Measurements from ENCODE around the gene PLA2G2C.
"Not testable (repeated sequence)": the region's sequence is repeated elsewhere in the genome, so short reads cannot be mapped to it uniquely, and the experiment has no call there.

PLA2G2C gene

DNA sequence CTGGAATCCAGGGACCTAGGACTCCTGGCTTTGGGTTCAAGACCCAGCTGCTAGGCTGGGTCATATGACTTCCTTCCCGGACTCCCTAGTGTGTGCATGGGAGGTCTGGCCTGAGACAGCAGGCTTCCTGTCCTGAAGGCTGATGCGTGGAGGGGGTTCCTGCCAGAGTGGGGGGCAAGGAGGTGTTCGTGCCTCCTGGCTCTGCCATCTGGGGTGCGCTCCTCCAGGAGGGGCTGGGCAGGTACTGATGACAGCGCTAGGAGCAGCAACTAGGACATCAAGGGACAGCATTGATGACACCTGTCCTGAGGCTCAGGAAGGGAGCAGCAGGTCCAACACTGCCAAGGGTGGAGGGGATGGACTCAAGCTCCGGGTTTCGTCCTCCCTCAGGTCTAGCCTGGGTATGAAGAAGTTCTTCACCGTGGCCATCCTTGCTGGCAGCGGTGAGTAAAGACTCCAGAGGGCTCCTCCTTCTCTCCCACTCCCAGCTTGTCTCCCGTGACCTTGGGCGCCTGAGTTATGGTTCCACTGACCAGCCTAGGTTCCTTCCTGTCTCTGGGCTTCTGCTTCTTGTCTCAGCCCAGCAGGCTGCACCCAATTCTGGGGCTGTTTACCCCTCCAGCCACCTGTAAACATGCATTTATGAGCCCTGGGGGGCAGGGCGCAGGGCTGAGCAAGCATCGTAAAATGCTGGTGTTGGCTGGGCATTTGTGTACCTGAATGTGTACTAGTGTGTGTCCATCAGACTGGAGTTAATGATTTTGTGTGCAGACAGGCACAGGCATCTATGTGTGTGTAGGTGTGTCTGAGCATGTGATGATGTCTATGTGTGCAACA lies 46.3 kb downstream of the PLA2G2C start:
- TF ChIP-seq, protein P1, sequence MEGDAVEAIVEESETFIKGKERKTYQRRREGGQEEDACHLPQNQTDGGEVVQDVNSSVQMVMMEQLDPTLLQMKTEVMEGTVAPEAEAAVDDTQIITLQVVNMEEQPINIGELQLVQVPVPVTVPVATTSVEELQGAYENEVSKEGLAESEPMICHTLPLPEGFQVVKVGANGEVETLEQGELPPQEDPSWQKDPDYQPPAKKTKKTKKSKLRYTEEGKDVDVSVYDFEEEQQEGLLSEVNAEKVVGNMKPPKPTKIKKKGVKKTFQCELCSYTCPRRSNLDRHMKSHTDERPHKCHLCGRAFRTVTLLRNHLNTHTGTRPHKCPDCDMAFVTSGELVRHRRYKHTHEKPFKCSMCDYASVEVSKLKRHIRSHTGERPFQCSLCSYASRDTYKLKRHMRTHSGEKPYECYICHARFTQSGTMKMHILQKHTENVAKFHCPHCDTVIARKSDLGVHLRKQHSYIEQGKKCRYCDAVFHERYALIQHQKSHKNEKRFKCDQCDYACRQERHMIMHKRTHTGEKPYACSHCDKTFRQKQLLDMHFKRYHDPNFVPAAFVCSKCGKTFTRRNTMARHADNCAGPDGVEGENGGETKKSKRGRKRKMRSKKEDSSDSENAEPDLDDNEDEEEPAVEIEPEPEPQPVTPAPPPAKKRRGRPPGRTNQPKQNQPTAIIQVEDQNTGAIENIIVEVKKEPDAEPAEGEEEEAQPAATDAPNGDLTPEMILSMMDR (IDR thresholded peaks at IDR 0.05; ENCODE audit: low read depth, low read length) = no peak
- H3K4me3 ChIP-seq (ENCODE audit: low read depth, low read length) = no peak overlapping the region

GRCh38 chr1:20138961-20139550 lies 47.3 kb downstream of the PLA2G2C start, which contains the start of gene PLA2G2F:
Gene PLA2G2F (plus strand): TSS chr1:20139323. CDS start chr1:20139428, 105 bp downstream.
- TF ChIP-seq, protein P1 (IDR thresholded peaks at IDR 0.05; ENCODE audit: low read depth, low read length) = no peak
- no peak within 1 kb of the TSS for H3K4me3 ChIP-seq (ENCODE audit: low read depth, low read length)

GRCh38 chr1:20138346-20138745 lies 48.0 kb downstream of the PLA2G2C start:
- H3K4me3 ChIP-seq (ENCODE audit: low read depth, low read length) = no peak overlapping the region
- TF ChIP-seq, protein P1 (IDR thresholded peaks at IDR 0.05; ENCODE audit: low read depth, low read length) = no peak

GRCh38 chr1:20137604-20138003 lies 48.7 kb downstream of the PLA2G2C start:
- no peak overlapping the region for H3K4me3 ChIP-seq (ENCODE audit: low read depth, low read length)

DNA sequence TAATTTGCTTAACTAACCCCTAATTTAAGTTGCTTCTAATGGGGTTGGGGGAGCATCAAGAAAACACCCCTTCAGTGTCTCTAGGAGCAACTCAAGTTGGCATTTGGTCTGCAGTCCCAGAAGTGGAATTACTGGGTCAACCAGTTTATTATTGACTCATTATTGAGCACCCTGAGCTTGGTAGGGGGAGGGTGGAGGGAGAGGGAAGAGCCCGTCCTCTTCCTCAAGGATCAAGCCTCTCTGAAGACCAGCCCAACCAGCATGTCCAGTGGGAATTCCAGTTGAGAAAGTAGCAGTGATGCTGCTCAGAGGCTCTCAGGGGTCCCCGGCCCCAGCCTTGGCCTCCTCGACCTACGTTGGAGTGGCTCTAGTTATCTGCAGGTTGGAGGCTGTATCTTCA lies 49.3 kb downstream of the PLA2G2C start:
- TF ChIP-seq, protein P1 (IDR thresholded peaks at IDR 0.05; ENCODE audit: low read depth, low read length) = no peak
- no peak overlapping the region for H3K4me3 ChIP-seq (ENCODE audit: low read depth, low read length)

More at GRCh38 chr1:20137604-20138003, 48.7 kb downstream of the PLA2G2C start:
- TF ChIP-seq, protein P1 (IDR thresholded peaks at IDR 0.05; ENCODE audit: low read depth, low read length) = no peak

DNA sequence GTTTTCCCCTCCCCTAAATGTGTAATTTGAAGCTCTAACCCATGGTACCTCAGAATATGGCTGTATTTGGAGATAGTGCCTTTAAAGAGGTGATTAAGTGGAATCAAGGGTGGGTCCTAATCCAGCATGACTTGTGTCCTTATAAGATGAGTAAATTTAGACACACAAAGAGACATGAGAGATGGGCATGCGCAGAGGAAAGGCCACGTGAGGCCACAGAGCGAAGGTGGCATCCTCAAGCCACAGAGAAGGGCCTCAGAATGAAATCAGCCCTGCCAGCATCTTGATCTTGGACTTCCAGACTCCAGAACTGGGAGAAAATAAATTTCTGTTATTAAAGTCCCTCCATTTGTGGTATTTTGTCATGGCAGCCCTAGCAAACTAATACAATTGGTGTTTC lies 50.1 kb downstream of the PLA2G2C start:
- H3K4me3 ChIP-seq (ENCODE audit: low read depth, low read length) = no peak overlapping the region
- TF ChIP-seq, protein P1 (IDR thresholded peaks at IDR 0.05; ENCODE audit: low read depth, low read length) = no peak

- TF ChIP-seq, protein P1 (IDR thresholded peaks at IDR 0.05; ENCODE audit: low read depth, low read length) = no peak
- no peak overlapping the region for H3K4me3 ChIP-seq (ENCODE audit: low read depth, low read length)
These were observed 51.3 kb downstream of the PLA2G2C start for GRCh38 chr1:20134995-20135394.

- H3K4me3 ChIP-seq (ENCODE audit: low read depth, low read length) = not testable (repeated sequence)
These were observed 55.8 kb downstream of the PLA2G2C start for GRCh38 chr1:20130518-20130917.
